Measurements from ENCODE around the gene PIGK. TPM values are rescaled to one million over a fixed set of nuclear protein-coding genes. Genes with fewer than 3 reads are reported as not detected.

Gene PIGK
- total and polyA plus RNA-seq, 2 donors (not counting 3 experiments of a cell fraction or from before 2014, with no cell fraction given) = 12.3 to 32.3 TPM

- Histone ChIP-seq H2AFZ (ENCODE audit: low read depth, low read length) (no peak overlapping the region), H3K9ac (replicated peaks; ENCODE audit: extremely low read depth, insufficient read depth, low read length) (no peak overlapping the region), H3K4me3 (replicated peaks in 1 of 3; ENCODE audit: insufficient read depth in 1 of 3, low read depth in 1 of 3, low read length in 3 of 3) (no peak overlapping the region), H3K79me2 (ENCODE audit: control insufficient read depth, insufficient read depth, low read length) (no peaks in the 10 kb centered on the region), H4K20me1 (replicated peaks; ENCODE audit: control insufficient read depth, extremely low read depth, insufficient read depth, low read length) (no peaks in the 10 kb centered on the region), H3K9me3 (replicated peaks; ENCODE audit: control insufficient read depth, insufficient read depth, low read length) (no peaks in the 10 kb centered on the region), H3K27ac (ENCODE audit: insufficient read depth, low read depth, low read length) (no peak overlapping the region), H3K9me1 (replicated peaks; ENCODE audit: control insufficient read depth, extremely low read depth, insufficient read depth, low read length) (no peaks in the 10 kb centered on the region), H3K27me3 (ENCODE audit: control insufficient read depth in 2 of 2, insufficient read depth in 2 of 2, low read length in 2 of 2) (peaks cover 3 to 5% of the 10 kb centered on the region in 2 experiments), H3K4me2 (ENCODE audit: insufficient read depth, low read length) (no peak overlapping the region), H3K4me1 (ENCODE audit: control insufficient read depth, extremely low read depth, insufficient read depth, low read length) (no peaks in the 10 kb centered on the region), H3K36me3 (ENCODE audit: control insufficient read depth in 2 of 2, extremely low read depth in 1 of 2, insufficient read depth in 2 of 2, low read length in 2 of 2) (no peaks in the 10 kb centered on the region)
- no peak for DNase-seq (ENCODE audit: low read depth, low spot score)
- TF ChIP-seq POLR2AphosphoS5 (IDR thresholded peaks at IDR 0.05; ENCODE audit: insufficient read depth, low read depth, low read length) (no peak), GATA2 (IDR thresholded peaks at IDR 0.05; ENCODE audit: insufficient read depth, insufficient read length, low read depth, low read length) (no peak), EZH2 (IDR thresholded peaks at IDR 0.05; ENCODE audit: borderline replicate concordance, low read depth, low read length, severe bottlenecking) (no peak), FOS (IDR thresholded peaks at IDR 0.05; ENCODE audit: borderline replicate concordance, insufficient read depth, low read length) (no peak), CTCF (IDR thresholded peaks at IDR 0.05; ENCODE audit: extremely low read depth in 1 of 2, insufficient read depth in 1 of 2, low read depth in 1 of 2, low read length in 2 of 2) (no peak), JUN (IDR thresholded peaks at IDR 0.05; ENCODE audit: borderline replicate concordance, insufficient read depth, insufficient read length, low read depth) (no peak)
- BruUV-seq (replicated peaks) = no TSS peak
- intact Hi-C loops (cut with micrococcal nuclease) = no loop called here
- ChIA-PET CTCF (no interaction called here), POLR2A (no interaction called here)
- dilution Hi-C loops (cut with MboI; ENCODE audit: extremely low pct_ligation_motif_present, low sequenced_read_pairs) = no loop called here
- FAIRE-seq = no peak
Observed at GRCh38 chr1:77064246-77064645, 155.0 kb downstream of the PIGK start.

Measured in endothelial cell of umbilical vein (primary cell).